HG03103 (cell line): ENCODE measurements around the gene APEX1.
A peak's percentile ranks its signal among the peaks of the same experiment; 100 is the strongest.
"Not testable (repeated sequence)": the region's sequence is repeated elsewhere in the genome, so short reads cannot be mapped to it uniquely, and the experiment has no call there.

Experiments used
- ATAC-seq: cut with Tn5 transposase; IDR thresholded peaks from one replicate; pipeline ENCODE4 v1.9.1; 2021; ENCODE audit warnings: low read depth; ENCODE audit not compliant: unreplicated experiment

APEX1 gene

GRCh38 chr14:20472536-20473169, 17.6 kb downstream of the APEX1 start:
- no peak for ATAC-seq

GRCh38 chr14:20476776-20477175, 21.8 kb downstream of the APEX1 start:
- ATAC-seq = no peak

DNA sequence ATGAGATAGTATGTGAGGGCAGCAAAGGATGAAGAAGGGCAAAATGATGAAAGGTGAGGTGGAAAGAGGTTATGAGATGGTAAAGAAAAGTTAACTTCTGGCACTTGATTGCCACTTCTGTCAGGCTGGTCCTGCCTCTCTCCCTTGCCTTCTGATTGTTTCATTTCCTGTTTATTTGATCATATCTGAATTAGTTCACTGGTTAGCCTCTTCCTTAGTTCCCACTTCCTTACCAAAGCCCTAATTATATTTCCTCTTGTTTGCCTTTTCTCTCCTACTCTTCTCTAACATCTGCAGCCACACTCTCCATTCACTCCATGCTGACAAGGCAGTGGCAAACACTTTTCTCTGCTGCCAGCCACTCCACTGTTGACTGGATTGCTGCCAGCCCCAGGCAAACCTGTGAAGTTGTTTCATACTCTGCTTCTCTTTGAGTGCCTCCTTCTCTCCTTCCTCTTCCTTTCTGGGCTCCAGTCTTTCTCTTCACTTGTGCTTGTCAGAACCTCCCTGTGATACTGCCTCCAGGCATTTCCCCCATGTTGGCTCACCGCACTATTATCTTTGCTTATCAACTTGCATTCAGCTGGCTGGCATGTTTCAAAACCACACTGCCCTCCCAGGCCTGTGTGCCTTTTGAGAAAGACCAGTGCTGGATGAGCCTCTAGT, 22.3 kb downstream of the APEX1 start:
- ATAC-seq = no peak

DNA sequence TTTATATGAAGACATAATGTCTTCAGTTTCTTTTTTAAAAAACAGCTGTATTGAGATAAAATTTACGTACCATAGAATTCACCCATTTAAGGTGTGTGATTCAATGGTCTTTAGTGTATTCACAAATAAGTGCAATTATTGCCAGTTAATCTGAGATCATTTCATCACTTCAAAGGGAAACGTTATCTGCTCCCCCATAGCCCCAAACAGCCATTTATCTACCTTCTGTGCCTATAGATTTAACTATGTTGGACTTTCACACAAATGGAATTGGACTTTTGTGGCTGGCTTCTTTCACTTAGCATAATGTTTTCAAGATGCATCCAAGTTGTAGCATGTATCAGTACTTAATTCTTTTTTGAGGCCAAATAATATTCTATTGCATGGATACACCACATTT, 23.9 kb downstream of the APEX1 start:
- no peak for ATAC-seq

DNA sequence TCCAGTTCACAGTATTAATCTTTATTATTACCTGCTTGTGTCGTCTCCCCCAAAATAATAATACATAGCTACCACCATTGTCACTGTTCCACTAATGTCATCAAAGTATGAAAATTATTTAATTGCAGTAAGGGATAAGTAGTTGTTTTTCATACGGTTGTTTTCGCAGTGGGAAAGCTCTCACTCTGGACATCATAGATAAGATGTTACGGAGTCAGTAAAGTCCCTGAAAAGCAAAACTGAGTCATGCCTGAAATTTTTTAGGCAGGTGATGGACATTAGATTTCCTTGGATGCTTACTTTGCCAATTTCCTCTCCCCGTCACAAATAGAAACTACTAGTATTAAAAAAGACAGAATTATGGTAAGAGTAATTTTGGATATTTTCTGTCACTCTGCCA, 27.4 kb downstream of the APEX1 start:
- ATAC-seq = no peak

DNA sequence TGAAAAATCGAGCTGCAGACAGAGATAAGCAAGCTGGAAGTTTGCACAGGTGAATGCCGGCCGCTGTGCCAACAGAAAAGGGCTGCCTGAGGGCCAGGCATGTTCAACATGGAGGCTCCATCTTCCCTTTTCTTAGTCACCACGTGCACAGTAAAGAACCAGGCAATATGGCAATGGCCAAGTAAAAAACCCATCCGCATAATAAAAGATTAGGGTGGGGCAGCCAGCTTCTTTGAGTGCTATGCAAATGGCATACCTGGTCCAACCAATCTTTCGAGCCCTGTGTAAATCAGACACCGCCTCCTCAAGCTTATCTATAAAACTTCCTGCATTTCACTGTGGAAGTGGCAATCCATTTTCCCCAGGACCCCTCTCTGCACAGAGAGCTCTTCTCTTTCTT, 30.9 kb downstream of the APEX1 start:
- no peak for ATAC-seq

DNA sequence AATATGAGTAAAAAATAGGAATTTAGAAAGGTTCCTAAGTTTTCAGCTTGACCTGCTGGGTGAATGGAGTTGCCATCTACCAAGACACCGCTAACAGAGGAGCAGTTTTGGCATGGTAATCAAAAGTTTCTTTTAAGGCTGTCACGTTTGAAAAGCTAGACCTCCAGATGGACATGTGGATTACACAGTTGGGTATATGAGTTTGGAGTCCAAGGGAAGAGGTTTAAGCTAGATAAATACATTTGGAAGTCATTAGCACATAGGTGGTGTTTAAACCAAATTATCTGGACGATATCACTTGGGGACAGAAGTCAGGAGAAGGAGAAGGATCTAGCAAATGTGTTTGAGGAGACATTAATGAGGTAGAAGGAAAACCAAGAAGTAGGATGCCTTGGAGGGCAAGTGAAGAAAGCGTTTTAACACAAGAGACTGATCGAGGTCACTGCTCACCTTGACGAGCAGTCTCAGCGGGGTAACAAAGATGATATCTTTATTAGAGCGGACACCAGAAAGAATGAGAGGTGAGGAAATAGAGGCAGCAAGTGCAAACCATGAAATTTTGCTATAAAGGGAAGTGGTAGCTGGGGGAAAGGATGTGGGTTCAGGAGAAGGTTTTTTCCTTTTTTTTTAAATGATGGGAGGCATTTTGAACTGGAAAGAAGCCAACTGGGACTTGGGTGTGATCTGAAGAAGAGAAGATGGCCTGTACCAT, 31.8 kb downstream of the APEX1 start:
- no peak for ATAC-seq

GRCh38 chr14:20487396-20487725, 32.3 kb downstream of the APEX1 start:
- no peak for ATAC-seq

DNA sequence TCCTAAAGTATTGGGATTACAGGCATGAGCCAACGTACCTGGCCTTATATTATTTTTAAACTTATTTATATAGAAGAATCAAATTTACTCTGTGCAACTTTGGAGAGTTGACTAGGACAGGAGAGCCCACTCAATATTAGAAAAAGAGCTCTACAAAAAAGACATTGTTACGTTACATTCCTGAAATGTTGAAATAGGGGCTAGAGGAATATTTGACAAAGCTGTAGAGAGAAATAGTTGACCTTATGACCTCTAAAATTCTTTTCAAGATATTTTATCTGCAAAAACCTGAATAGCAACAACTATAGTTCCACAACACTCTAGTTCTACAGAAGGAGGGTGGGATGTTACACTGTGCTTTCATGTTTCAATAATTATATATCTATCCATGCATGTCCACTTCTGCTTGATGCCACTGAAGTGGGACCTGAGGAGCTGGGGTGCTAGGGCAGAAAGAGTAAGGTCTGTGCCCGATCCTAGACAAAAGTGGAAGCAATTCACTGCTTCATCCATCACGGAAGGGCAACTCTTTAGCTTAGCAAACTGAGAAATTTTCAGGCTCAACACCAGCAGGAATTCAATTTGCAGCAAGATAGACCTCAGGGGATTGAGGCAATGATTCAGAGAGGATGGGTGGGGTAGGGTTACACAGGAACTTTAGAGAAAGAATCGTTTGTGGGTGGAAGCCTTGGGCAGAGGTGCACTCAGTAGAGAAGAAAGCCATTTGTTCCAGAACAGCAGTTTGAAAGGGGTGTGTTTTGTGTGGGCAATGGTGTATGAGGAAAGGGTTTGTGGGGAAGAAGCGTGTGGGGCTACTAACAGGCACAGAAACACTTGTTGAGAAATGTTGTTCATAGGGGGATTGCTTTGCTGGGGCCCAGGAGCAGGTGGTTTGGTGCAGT, 34.3 kb downstream of the APEX1 start:
- ATAC-seq = peak; percentile 43

DNA sequence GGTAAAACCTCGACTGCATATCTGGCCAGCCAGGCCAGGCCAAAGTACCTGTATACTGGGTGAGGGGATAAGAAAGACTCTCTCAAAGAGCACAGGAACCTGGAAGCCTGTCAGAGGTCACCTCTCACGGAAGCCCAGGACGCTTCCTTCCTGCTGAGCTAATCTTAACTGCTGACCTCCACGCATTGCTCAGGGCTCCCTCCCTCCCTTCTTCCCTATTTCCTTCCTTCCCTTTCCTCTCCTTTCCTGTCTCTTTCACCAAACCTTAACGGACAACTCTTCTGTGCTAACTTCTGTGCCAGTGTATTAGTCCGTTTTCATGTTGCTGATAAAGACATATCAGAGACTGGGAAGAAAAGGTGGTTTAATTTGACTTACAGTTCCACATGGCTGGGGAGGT, 35.5 kb downstream of the APEX1 start:
- ATAC-seq = no peak

GRCh38 chr14:20492486-20492885, 37.5 kb downstream of the APEX1 start:
- ATAC-seq = no peak

DNA sequence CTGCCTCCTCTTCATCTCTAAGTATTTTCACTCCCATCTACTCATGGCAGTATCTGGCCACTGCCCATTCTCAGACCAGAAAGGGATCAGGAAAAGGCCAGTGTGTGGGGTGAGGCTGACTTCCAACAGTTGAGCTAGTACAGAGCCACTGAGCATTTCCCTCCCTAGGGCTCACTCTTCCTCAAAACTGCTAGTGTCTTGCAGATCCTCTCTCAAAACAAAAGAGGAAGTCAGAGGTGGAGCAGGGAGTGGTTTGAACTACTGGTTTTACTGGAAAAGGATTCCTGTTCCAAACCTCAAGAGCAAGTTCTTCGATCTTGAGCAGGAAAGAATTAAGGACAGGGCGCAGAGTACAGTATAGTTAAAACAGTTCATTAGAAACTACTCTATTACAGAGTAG, 38.6 kb downstream of the APEX1 start:
- ATAC-seq = no peak

GRCh38 chr14:20494935-20495766, 40.1 kb downstream of the APEX1 start:
- no peak for ATAC-seq

DNA sequence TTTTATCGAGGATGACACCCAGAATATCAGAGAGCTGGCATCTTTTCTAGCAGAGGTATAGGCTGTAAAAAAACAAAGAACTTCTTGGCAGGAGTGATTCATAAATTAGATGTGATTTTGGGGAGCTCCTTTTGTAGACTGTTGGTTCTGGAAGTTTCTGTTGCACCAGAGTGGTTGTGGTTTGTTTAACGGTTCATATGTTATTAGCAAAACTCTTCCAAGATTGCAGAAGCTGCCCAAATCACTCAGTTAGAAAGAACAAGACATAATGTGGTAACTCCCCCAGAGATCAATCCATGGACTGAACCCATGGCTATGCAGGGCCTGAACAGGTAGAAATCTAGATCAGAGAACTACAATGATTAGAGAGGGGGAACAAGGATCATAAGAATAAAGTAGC, 43.6 kb downstream of the APEX1 start:
- ATAC-seq = no peak

- no peak for ATAC-seq
These were observed 44.1 kb downstream of the APEX1 start for GRCh38 chr14:20499108-20499507.

DNA sequence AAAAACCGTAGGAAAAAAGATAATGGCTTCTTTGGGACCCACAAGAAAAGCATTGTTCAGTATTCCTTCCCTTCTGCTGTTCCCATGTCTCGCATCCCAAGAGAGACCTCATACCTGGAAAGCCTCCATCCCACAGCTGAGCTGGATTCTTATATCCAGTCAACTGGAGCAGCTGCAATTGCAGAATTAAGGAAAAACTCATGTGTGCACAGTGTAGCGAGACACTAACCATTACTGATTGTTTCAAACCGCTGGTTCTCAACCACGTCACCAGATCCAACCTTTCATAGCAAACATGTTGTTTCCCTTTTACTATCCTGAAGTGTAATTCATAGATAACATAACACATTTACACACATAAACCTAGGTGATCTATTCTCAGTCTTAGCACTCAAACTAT, 44.9 kb downstream of the APEX1 start:
- ATAC-seq = no peak

GRCh38 chr14:20501346-20501745, 46.3 kb downstream of the APEX1 start:
- no peak for ATAC-seq

DNA sequence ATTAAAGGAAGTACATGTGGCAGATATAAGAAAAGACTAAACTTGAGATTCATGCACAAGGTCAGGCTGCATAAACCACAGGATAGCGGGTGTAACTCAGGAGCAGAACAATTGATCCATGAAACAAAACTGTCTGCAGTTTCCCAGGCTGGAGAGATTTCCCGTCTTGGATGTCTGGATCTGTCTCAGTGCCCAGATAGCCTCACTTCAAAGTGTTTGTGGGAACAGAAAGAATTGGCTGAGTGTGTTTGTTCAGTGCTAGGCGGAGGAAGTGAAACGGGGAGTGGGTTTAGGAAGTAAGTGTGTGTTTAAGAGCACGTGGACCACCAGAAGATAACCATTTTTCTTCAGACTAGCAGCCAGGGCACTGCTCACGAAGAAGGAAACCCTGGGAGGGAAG, 48.9 kb downstream of the APEX1 start:
- ATAC-seq = no peak

- not testable (repeated sequence) for ATAC-seq
These were observed 51.2 kb downstream of the APEX1 start for GRCh38 chr14:20506276-20506675.

DNA sequence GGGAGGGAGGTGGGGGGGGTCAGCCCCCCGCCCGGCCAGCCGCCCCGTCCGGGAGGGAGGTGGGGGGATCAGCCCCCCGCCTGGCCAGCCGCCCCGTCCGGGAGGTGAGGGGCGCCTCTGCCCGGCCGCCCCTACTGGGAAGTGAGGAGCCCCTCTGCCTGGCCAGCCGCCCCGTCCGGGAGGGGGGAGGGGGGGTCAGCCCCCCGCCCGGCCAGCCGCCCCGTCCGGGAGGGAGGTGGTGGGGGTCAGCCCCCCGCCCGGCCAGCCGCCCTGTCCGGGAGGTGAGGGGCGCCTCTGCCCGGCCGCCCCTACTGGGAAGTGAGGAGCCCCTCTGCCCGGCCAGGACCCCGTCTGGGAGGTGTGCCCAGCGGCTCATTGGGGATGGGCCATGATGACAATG, 51.7 kb downstream of the APEX1 start:
- ATAC-seq = not testable (repeated sequence)
